H1 (cell line): Measurements from ENCODE around the gene SH3GL2. TPM values are rescaled to one million over a fixed set of nuclear protein-coding genes. Genes with fewer than 3 reads are reported as not detected.

Source experiments
- CTCF ChIA-PET: fragments of 300-600 bp; sonication (Branson Sonifier 250); formaldehyde crosslinking; loops from one replicate; lab custom pipeline; 2021; ENCODE audit not compliant: partially characterized antibody; lab: Charles Lee
- POLR2A ChIA-PET: fragments of 300-600 bp; sonication (Branson Sonifier 250); formaldehyde crosslinking; loops from one replicate; lab custom pipeline; 2021; ENCODE audit warnings: inconsistent platforms; ENCODE audit not compliant: partially characterized antibody; lab: Charles Lee
- DNase-seq, 2 experiments: peaks; one replicate each; pipeline versions ENCODE4 v3.0.0 to v3.0.0-alpha.2; 2010 to 2022; ENCODE audit warnings: low spot score in 2 of 2, low read depth in 1 of 2, mixed read lengths in 1 of 2
- FAIRE-seq: peaks from 2 replicates; lab custom pipeline; 2011; peaks lifted over from hg19 to GRCh38; lab: Jason Lieb, UNC
- H2AFZ ChIP-seq: 2 replicates; pipeline ENCODE4 v1.8.1; 2012; ENCODE audit warnings: low read length, inconsistent platforms
- H2AK5ac ChIP-seq: 2 replicates; pipeline ENCODE4 v1.6.1; 2013; ENCODE audit warnings: low read depth, low read length
- H2BK120ac ChIP-seq: replicated peaks from 2 replicates; pipeline ENCODE3; 2013; ENCODE audit warnings: low read depth, low read length, inconsistent platforms
- H2BK12ac ChIP-seq: 2 replicates; pipeline ENCODE4 v1.6.1; 2013; ENCODE audit warnings: low read depth, low read length
- H2BK15ac ChIP-seq: 2 replicates; pipeline ENCODE4 v1.6.1; 2013; ENCODE audit warnings: low read length
- H2BK20ac ChIP-seq: 2 replicates; pipeline ENCODE4 v1.6.1; 2013; ENCODE audit warnings: low read length
- H2BK5ac ChIP-seq: 2 replicates; pipeline ENCODE4 v1.6.1; 2013; ENCODE audit warnings: low read depth, low read length
- H3K14ac ChIP-seq: 2 replicates; pipeline ENCODE4 v1.6.1; 2013; ENCODE audit warnings: inconsistent platforms; ENCODE audit not compliant: insufficient read length
- H3K18ac ChIP-seq: 2 replicates; pipeline ENCODE4 v1.6.1; 2013; ENCODE audit warnings: low read length; ENCODE audit errors: extremely low read depth
- H3K23ac ChIP-seq: 2 replicates; pipeline ENCODE4 v1.6.1; 2013; ENCODE audit warnings: inconsistent platforms; ENCODE audit not compliant: insufficient read length
- H3K23me2 ChIP-seq: 2 replicates; pipeline ENCODE4 v1.6.1; 2013; ENCODE audit warnings: low read depth, low read length
- H3K27ac ChIP-seq: 2 replicates; pipeline ENCODE4 v1.6.1; 2011; ENCODE audit warnings: low read depth, low read length, inconsistent platforms
- H3K27me3 ChIP-seq, 4 experiments: replicated peaks in 1 of 4; 1 replicate in 1 of 4; 2 replicates in 3 of 4; pipeline versions ENCODE4 v1.6.1 to v1.8.1; 2011 to 2013; ENCODE audit warnings: low read length in 3 of 4, mild to moderate bottlenecking in 3 of 4, inconsistent platforms in 2 of 4, mixed read lengths in 2 of 4, moderate library complexity in 1 of 4; ENCODE audit not compliant: control insufficient read depth in 3 of 4, insufficient read depth in 3 of 4; ENCODE audit errors: extremely low read depth in 1 of 4
- H3K36me3 ChIP-seq, 4 experiments: 2 replicates each; pipeline versions ENCODE4 v1.6.1 to v1.8.1; 2011 to 2013; ENCODE audit warnings: mild to moderate bottlenecking in 4 of 4, low read length in 3 of 4, moderate library complexity in 2 of 4, control low read depth in 1 of 4, inconsistent platforms in 1 of 4; ENCODE audit not compliant: insufficient read depth in 4 of 4, control insufficient read depth in 2 of 4
- H3K4ac ChIP-seq: replicated peaks from 2 replicates; pipeline ENCODE3; 2013; ENCODE audit warnings: low read length, low read depth, mixed read lengths, inconsistent platforms; ENCODE audit not compliant: insufficient read length
- H3K4me1 ChIP-seq, 4 experiments: replicated peaks in 1 of 4; 1 replicate in 1 of 4; 2 replicates in 3 of 4; pipeline versions ENCODE4 v1.6.1 to v1.8.1; 2011 to 2013; ENCODE audit warnings: low read length in 3 of 4, inconsistent platforms in 2 of 4, mixed read lengths in 1 of 4; ENCODE audit not compliant: insufficient read depth in 4 of 4, control insufficient read depth in 3 of 4
- H3K4me2 ChIP-seq, 2 experiments: 2 replicates each; pipeline versions ENCODE4 v1.6.1 to v1.8.1; 2011 to 2013; ENCODE audit warnings: low read depth in 2 of 2, low read length in 2 of 2, control low read depth in 1 of 2, inconsistent platforms in 1 of 2, mild to moderate bottlenecking in 1 of 2; ENCODE audit not compliant: insufficient read depth in 1 of 2
- H3K4me3 ChIP-seq, 4 experiments: fragments of 200-600, 300-600 bp in 1 of 4; sonication (generic), shearing (Covaris generic), sonication (Bioruptor Twin) in 1 of 4; 2 replicates each; pipeline versions ENCODE4 v1.5.1 to v1.8.1; 2011 to 2016; ENCODE audit warnings: low read length in 4 of 4, low read depth in 3 of 4, control low read depth in 2 of 4, inconsistent platforms in 2 of 4, mild to moderate bottlenecking in 2 of 4, mixed read lengths in 1 of 4, moderate library complexity in 1 of 4; ENCODE audit not compliant: insufficient read depth in 2 of 4; ENCODE audit errors: extremely low read depth in 1 of 4
- H3K56ac ChIP-seq: replicated peaks from 2 replicates; pipeline ENCODE3; 2013; ENCODE audit warnings: low read depth, mild to moderate bottlenecking, mixed read lengths, low read length, inconsistent platforms; ENCODE audit not compliant: insufficient read length
- H3K79me1 ChIP-seq: 2 replicates; pipeline ENCODE4 v1.6.1; 2013; ENCODE audit warnings: low read depth, low read length, control low read depth
- H3K79me2 ChIP-seq, 2 experiments: 2 replicates each; pipeline versions ENCODE4 v1.6.1 to v1.8.1; 2012 to 2013; ENCODE audit warnings: low read length in 2 of 2, mild to moderate bottlenecking in 2 of 2, inconsistent platforms in 1 of 2; ENCODE audit not compliant: insufficient read depth in 2 of 2, control insufficient read depth in 1 of 2
- H3K9ac ChIP-seq, 4 experiments: replicated peaks in 1 of 4; 1 replicate in 1 of 4; 2 replicates in 3 of 4; pipeline versions ENCODE4 v1.6.1 to v1.8.1; 2011 to 2013; ENCODE audit warnings: low read depth in 3 of 4, low read length in 3 of 4, control low read depth in 2 of 4, mild to moderate bottlenecking in 2 of 4, moderate library complexity in 2 of 4, inconsistent platforms in 1 of 4; ENCODE audit errors: extremely low read depth in 1 of 4
- H3K9me3 ChIP-seq, 2 experiments: 2 replicates each; pipeline versions ENCODE4 v1.6.1 to v1.8.1; 2012 to 2013; ENCODE audit warnings: mild to moderate bottlenecking in 2 of 2, moderate library complexity in 2 of 2, control low read depth in 1 of 2, inconsistent platforms in 1 of 2, low read depth in 1 of 2, low read length in 1 of 2, mixed read lengths in 1 of 2; ENCODE audit not compliant: insufficient read depth in 2 of 2
- H4K20me1 ChIP-seq, 2 experiments: replicated peaks in 1 of 2; 2 replicates each; pipeline versions ENCODE3 to v1.8.1; 2011 to 2013; ENCODE audit warnings: inconsistent platforms in 2 of 2, low read length in 2 of 2, mild to moderate bottlenecking in 1 of 2; ENCODE audit not compliant: insufficient read depth in 2 of 2, control insufficient read depth in 1 of 2
- H4K5ac ChIP-seq: 2 replicates; pipeline ENCODE4 v1.6.1; 2013; ENCODE audit warnings: low read length, low read depth, mixed read lengths, inconsistent platforms; ENCODE audit not compliant: insufficient read length
- H4K8ac ChIP-seq: 2 replicates; pipeline ENCODE4 v1.8.0; 2013; ENCODE audit warnings: mild to moderate bottlenecking, moderate library complexity, low read length, inconsistent platforms; ENCODE audit not compliant: insufficient read depth; ENCODE audit errors: extremely low read depth
- H4K91ac ChIP-seq: replicated peaks from 2 replicates; pipeline ENCODE3; 2013; ENCODE audit warnings: low read length, mixed read lengths, inconsistent platforms; ENCODE audit not compliant: insufficient read length
- CBX8 ChIP-seq: fragments of 300-800, 300-1000 bp; sonication (generic); IDR thresholded peaks from 2 replicates; pipeline ENCODE4 v1.7.1; 2016; ENCODE audit warnings: low read depth, low read length, borderline replicate concordance
- KDM5A ChIP-seq: fragments of 200-600 bp; IDR thresholded peaks from 2 replicates; pipeline ENCODE4 v1.7.1; 2012; ENCODE audit warnings: mild to moderate bottlenecking, low read length, inconsistent platforms, mixed read lengths
- SP2 ChIP-seq: IDR thresholded peaks from 2 replicates; pipeline ENCODE4 v1.6.1; 2012; ENCODE audit warnings: mild to moderate bottlenecking, low read length, inconsistent platforms
- WGBS, 2 experiments: shearing (Covaris generic) in 1 of 2; methylation state at CpG; one replicate each; pipeline versions ENCODE4 v1.1.6 to v1.1.7; 2013 to 2015; ENCODE audit warnings: low lambda C conversion rate in 2 of 2, mixed read lengths in 2 of 2, inconsistent platforms in 1 of 2, low coverage in 1 of 2, missing lambda C conversion rate in 1 of 2; ENCODE audit not compliant: insufficient replicate concordance in 2 of 2, insufficient coverage in 1 of 2, insufficient read length in 1 of 2; ENCODE audit errors: extremely low coverage in 1 of 2, missing lambda C conversion rate in 1 of 2; 5-methylcytosine and 5-hydroxymethylcytosine counted together
- polyA plus RNA-seq, 7 experiments: library from polyadenylated mRNA; depleted of rRNA in 3 of 7; stranded (reverse) in 5 of 7; unstranded in 2 of 7; fragments of >200 nt in 5 of 7; fragments of 200-250 nt in 2 of 7; gene quantifications; 1 replicate in 5 of 7; 2 replicates in 1 of 7; 4 replicates in 1 of 7; pipeline versions ENCODE4 v1.2.1 to v1.2.3, GENCODE V29; 2011 to 2013; ENCODE audit warnings: missing spikeins in 2 of 7, mixed read lengths in 2 of 7
- total RNA-seq: library from RNA; stranded (reverse); fragmentation: NEBNext Ultra II Directional; extraction: Animal tissue kit (Norgen Biotek cat#: 25700); gene quantifications from 2 replicates; pipeline ENCODE4 v1.2.1, GENCODE V29; 2021
- TF ChIP-seq, protein P1 (sequence below): IDR thresholded peaks from 2 replicates; pipeline ENCODE4 v1.6.1; 2012; ENCODE audit warnings: low read length, inconsistent platforms

The SH3GL2 gene
- total and polyA plus RNA-seq, 2 of the 8 experiments (the other 6 are each of a cell fraction or from before 2014, with no cell fraction given), result 4.7 to 5.3 TPM

GRCh38 chr9:17628624-17629023 is 49.8 kb downstream of the SH3GL2 start:
- H2AFZ ChIP-seq, result no peak overlapping the region
- H3K36me3 ChIP-seq, result no peaks in the 10 kb centered on the region
- no peak for TF ChIP-seq CBX8
- TF ChIP-seq, protein P1, sequence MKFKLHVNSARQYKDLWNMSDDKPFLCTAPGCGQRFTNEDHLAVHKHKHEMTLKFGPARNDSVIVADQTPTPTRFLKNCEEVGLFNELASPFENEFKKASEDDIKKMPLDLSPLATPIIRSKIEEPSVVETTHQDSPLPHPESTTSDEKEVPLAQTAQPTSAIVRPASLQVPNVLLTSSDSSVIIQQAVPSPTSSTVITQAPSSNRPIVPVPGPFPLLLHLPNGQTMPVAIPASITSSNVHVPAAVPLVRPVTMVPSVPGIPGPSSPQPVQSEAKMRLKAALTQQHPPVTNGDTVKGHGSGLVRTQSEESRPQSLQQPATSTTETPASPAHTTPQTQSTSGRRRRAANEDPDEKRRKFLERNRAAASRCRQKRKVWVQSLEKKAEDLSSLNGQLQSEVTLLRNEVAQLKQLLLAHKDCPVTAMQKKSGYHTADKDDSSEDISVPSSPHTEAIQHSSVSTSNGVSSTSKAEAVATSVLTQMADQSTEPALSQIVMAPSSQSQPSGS, result no peak
- TF ChIP-seq KDM5A, result no peak
- no peak for TF ChIP-seq SP2
- H3K9ac ChIP-seq, result no peak overlapping the region
- no peak overlapping the region for H2BK5ac ChIP-seq
- no peak overlapping the region for H3K4me3 ChIP-seq
- H3K27me3 ChIP-seq, result no peaks in the 10 kb centered on the region
- no peak overlapping the region for H4K91ac ChIP-seq
- no peak overlapping the region for H2BK15ac ChIP-seq
- no peak overlapping the region for H4K8ac ChIP-seq
- WGBS, 2 experiments, result 100% methylated on average over 2 of the region's 2 CpGs; no CpG with 5 or more reads in 1 of the 2 experiments
- no peak overlapping the region for H3K56ac ChIP-seq
- no peak overlapping the region for H3K4ac ChIP-seq
- H3K27ac ChIP-seq, result no peak overlapping the region
- peaks cover 1% of the 10 kb centered on the region; the same call in 1 of the 2 replicates for H3K23me2 ChIP-seq
- H3K4me2 ChIP-seq, result no peak overlapping the region
- FAIRE-seq (no peak), DNase-seq (no peak)
- H3K18ac ChIP-seq, result no peak overlapping the region
- CTCF ChIA-PET, result interaction anchor here (0.6 to 1.3 kb wide), 2 partner anchors 18 to 389 kb away, joined by 3 read pairs; no protein-coding TSS in a partner anchor
- no peak overlapping the region for H2AK5ac ChIP-seq
- H3K4me1 ChIP-seq, result no peaks in the 10 kb centered on the region
- no peaks in the 10 kb centered on the region for H3K9me3 ChIP-seq
- POLR2A ChIA-PET, result no interaction called here
- no peak overlapping the region for H3K23ac ChIP-seq
- H2BK20ac ChIP-seq, result no peak overlapping the region
- H4K5ac ChIP-seq, result no peak overlapping the region
- no peak overlapping the region for H3K14ac ChIP-seq
- H3K79me1 ChIP-seq, result no peaks in the 10 kb centered on the region
- no peaks in the 10 kb centered on the region; a peak in 1 of 4 replicates for H3K79me2 ChIP-seq
- H2BK120ac ChIP-seq, result no peak overlapping the region
- no peak overlapping the region for H2BK12ac ChIP-seq
- no peaks in the 10 kb centered on the region for H4K20me1 ChIP-seq
